Measurements from ENCODE around the gene MTFR1L.

DNA sequence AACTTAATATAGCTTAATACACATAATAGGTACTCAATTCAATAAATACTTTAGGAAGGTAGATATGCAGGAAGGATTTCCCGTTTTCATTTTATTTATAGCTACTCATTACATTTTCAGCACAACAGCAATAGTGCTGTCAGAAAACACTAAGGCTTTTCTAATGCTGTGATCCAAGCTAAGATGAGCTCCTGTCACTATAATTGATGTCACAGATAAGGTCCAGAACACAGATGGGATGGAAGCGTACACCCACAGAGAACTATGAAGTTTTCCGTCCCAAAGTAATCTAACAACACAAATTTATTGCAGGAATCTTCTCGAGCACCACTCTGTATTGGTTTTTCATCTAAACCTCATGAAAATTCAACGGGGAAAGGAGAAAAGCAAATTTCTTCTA, 25.9 kb downstream of the MTFR1L start:
- no peak for TF ChIP-seq CTCF (conservative IDR thresholded peaks at IDR 0.05; ENCODE audit: low read length)
- TF ChIP-seq EZH2phosphoT487 (IDR thresholded peaks at IDR 0.05; ENCODE audit: borderline replicate concordance, low read depth, low read length): no peak

All from OCI-LY7 (cell line).